ENCODE data around the gene NHP2. TPM values are rescaled to one million over a fixed set of nuclear protein-coding genes. Genes with fewer than 3 reads are reported as not detected.

Gene NHP2
- total RNA-seq, 1 experiment from 2014 or later = 254 TPM

GRCh38 chr5:178189433-178189832 lies 35.7 kb upstream of the NHP2 start:
- Histone ChIP-seq H3K36me3 (replicated peaks; ENCODE audit: control insufficient read depth, insufficient read depth, low read length) (no peaks in the 10 kb centered on the region), H3K4me3 (ENCODE audit: insufficient read depth, low read depth, low read length) (no peak overlapping the region), H3K27me3 (ENCODE audit: control insufficient read depth, insufficient read depth, low read length) (no peaks in the 10 kb centered on the region)
- no peak for DNase-seq

DNA sequence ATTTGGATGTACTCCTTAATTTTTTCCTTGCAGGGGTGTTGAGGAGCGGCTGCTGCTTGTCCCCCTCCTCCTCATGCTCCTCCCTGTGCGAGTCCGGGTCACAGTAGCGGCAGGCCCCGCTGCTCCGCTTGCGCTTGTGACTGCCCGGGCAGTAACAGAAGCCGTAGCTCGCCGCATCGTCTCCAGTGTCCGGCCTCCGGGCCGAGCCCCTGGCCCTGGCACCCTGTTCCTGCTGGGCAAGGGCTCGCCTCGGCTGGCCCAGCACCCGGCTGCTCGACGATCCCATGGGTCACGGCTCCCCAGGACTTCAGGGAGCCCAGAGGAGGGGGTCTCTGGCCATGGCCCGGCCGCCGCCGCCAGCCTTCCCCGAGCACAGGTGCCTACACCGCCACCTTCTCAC lies 33.3 kb upstream of the NHP2 start, which contains the start of gene GMCL2:
Gene GMCL2 (minus strand): TSS at position 358 of the 400 bp plus-strand sequence. CDS start 72 bp downstream, at position 286.
- Histone ChIP-seq H3K36me3 (replicated peaks; ENCODE audit: control insufficient read depth, insufficient read depth, low read length) (no peaks in the 10 kb centered on the region), H3K27me3 (ENCODE audit: control insufficient read depth, insufficient read depth, low read length) (no peaks in the 10 kb centered on the region), H3K4me3 (ENCODE audit: insufficient read depth, low read depth, low read length) (no peak within 1 kb of the TSS)
- peak; percentile 38 for DNase-seq

DNA sequence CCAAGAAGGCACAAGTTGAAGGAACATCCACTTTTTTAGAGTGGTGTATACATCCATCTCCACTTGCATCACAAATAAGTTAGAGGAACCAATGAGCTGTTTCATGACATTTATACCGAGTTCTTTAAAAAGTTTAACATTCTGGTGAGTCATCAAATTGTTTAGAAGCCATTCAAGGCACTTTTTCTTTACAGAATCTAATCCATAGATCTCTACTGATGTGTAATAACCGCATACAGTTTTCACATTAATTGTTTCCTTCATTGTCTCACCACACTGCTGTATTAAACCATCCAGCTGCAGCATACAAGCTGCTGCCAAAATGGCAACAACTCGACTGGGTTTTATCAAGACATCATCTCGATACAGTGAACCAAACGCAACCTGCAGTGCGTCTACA lies 32.7 kb upstream of the NHP2 start:
- Histone ChIP-seq H3K4me3 (ENCODE audit: insufficient read depth, low read depth, low read length) (no peak overlapping the region), H3K36me3 (replicated peaks; ENCODE audit: control insufficient read depth, insufficient read depth, low read length) (no peaks in the 10 kb centered on the region), H3K27me3 (ENCODE audit: control insufficient read depth, insufficient read depth, low read length) (no peaks in the 10 kb centered on the region)
- no peak for DNase-seq

GRCh38 chr5:178182158-178182876 lies 28.6 kb upstream of the NHP2 start:
- H3K27me3 ChIP-seq (ENCODE audit: control insufficient read depth, insufficient read depth, low read length) = no peaks in the 10 kb centered on the region
- DNase-seq = no peak
- no peak overlapping the region for H3K4me3 ChIP-seq (ENCODE audit: insufficient read depth, low read depth, low read length)
- no peaks in the 10 kb centered on the region for H3K36me3 ChIP-seq (replicated peaks; ENCODE audit: control insufficient read depth, insufficient read depth, low read length)

DNA sequence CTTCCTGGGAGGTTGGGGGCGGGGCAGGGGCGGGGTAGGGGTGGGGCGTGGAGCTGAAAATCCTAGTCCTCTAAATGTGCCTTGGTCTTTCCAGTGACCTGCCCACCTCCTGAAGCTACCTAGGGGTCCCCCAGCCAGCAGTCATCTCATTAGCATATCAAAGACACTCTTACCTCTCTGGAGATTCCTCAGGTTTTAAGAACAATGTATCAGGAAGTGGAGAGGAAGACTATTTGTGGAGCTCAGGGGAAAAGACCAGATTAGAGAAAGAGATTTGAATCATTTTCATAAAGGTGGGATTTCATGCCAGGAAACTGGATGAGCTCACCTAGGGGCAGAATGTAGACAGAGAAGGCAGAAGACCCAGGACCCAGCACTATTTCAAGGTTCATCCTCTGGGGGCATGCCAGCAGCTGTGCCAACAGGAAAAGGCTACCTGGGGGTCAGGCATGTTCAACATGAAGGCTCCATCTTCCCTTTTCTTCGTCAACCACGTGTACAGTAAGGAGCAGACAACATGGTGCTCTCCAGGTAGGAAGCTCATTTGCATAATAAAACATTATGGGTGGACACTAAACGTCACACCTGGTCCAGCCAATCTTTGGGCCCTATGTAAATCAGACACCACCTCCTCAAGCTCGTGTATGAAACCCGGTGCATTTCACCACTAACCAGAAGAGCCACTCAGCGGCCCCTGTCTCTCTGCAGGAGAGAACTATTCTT lies 26.6 kb upstream of the NHP2 start:
- Histone ChIP-seq H3K36me3 (replicated peaks; ENCODE audit: control insufficient read depth, insufficient read depth, low read length) (no peaks in the 10 kb centered on the region), H3K27me3 (ENCODE audit: control insufficient read depth, insufficient read depth, low read length) (no peaks in the 10 kb centered on the region), H3K4me3 (ENCODE audit: insufficient read depth, low read depth, low read length) (no peak overlapping the region)
- peak; percentile 89 for DNase-seq

GRCh38 chr5:178177569-178177968 lies 23.9 kb upstream of the NHP2 start:
- Histone ChIP-seq H3K36me3 (replicated peaks; ENCODE audit: control insufficient read depth, insufficient read depth, low read length) (no peaks in the 10 kb centered on the region), H3K27me3 (ENCODE audit: control insufficient read depth, insufficient read depth, low read length) (no peaks in the 10 kb centered on the region), H3K4me3 (ENCODE audit: insufficient read depth, low read depth, low read length) (no peak overlapping the region)
- no peak for DNase-seq

GRCh38 chr5:178176791-178177190 lies 23.1 kb upstream of the NHP2 start:
- Histone ChIP-seq H3K4me3 (ENCODE audit: insufficient read depth, low read depth, low read length) (no peak overlapping the region), H3K27me3 (ENCODE audit: control insufficient read depth, insufficient read depth, low read length) (no peaks in the 10 kb centered on the region), H3K36me3 (replicated peaks; ENCODE audit: control insufficient read depth, insufficient read depth, low read length) (no peaks in the 10 kb centered on the region)
- DNase-seq = no peak

GRCh38 chr5:178174456-178174855 lies 20.8 kb upstream of the NHP2 start:
- no peak for DNase-seq
- H3K27me3 ChIP-seq (ENCODE audit: control insufficient read depth, insufficient read depth, low read length) = no peaks in the 10 kb centered on the region
- no peak overlapping the region for H3K4me3 ChIP-seq (ENCODE audit: insufficient read depth, low read depth, low read length)
- no peaks in the 10 kb centered on the region for H3K36me3 ChIP-seq (replicated peaks; ENCODE audit: control insufficient read depth, insufficient read depth, low read length)

DNA sequence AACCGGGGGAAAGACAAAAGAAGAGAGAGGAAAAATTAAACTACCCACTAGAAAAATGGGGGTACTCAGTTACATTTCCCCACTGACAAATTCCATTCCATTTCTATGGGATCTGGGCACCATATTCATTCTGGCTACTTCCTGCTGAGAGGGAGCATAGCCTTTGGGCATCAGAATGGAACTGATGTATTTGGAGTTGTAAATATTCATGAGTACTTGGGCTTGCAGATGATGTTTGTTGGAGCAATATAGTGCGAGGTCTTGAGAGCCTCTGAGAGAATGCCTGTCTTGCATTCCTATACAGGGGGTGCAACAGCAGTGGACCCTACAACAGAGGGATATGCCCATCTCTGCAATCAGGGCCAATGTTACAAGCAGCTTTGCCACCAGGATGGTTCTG lies 16.8 kb upstream of the NHP2 start:
- no peaks in the 10 kb centered on the region for H3K27me3 ChIP-seq (ENCODE audit: control insufficient read depth, insufficient read depth, low read length)
- no peak overlapping the region for H3K4me3 ChIP-seq (ENCODE audit: insufficient read depth, low read depth, low read length)
- DNase-seq = no peak
- H3K36me3 ChIP-seq (replicated peaks; ENCODE audit: control insufficient read depth, insufficient read depth, low read length) = no peaks in the 10 kb centered on the region

DNA sequence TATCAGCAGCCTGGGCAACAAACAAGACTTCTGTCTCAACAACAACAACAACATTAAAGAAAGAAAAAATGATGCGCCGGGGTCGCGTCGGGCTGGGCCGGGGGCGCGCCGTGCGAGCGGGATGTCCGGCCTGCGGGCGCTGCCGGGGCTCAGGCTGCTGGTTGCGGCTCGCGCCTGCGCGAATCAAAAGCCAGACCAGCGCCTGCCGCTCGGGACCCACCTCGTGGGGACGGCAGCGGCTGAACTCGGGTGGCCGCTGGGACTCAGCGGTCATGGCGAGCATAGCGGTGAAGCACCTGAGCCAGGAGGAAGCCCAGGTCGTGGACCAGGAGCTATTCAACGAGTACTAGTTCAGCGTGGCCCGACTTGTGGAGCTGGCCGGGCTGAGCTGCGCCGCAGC lies 11.9 kb upstream of the NHP2 start:
- Histone ChIP-seq H3K4me3 (ENCODE audit: insufficient read depth, low read depth, low read length) (no peak overlapping the region), H3K27me3 (ENCODE audit: control insufficient read depth, insufficient read depth, low read length) (peaks cover 5% of the 10 kb centered on the region; the same call in 1 of the 2 replicates), H3K36me3 (replicated peaks; ENCODE audit: control insufficient read depth, insufficient read depth, low read length) (no peaks in the 10 kb centered on the region)
- no peak for DNase-seq

DNA sequence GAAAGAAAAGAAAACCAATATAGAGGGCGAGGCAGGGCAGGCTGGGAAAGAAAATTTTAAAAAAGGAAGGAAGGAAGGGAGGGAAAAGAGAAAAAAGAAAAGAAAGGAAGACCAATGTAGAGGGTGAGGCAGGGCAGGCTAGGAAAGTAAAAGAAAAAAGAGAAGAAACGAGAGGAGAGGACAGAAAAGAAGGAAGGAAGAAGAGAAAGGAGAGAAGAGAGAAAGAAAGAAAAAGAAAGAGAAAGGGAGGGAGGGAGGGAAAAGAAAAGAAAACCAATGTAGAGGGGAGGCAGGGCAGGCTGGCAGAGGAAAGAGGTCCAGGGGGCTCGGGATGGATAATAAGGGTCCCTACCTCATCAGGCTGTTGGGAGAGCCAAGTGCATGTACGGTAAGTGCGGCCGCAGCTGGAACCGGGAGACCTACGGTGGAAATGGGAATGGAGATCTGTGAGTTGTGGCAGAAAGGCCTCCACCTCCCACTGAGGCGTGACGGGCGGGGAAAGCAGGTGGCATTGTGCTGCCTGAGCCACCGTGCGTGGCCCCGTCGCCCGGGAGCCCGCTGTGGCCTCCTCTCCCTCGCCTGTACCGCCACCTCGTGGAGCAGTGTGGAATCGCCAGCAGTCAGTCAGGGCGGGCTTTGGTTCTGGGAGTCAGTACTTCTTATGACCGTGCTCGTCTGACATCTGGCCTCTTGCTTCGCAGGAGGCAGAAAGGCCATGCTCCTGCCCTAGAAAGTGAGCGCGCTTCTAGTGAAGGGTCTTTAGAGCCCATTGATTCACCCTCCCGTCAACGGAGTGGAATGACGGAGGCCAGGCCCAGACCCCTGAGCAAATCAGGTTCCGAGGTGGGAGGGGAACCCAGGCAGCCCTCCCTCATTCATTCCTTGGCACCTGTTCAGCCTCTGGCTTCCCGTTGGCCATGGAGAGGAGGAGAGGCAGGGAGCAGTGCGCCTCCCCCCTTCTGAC lies 10.4 kb upstream of the NHP2 start:
- Histone ChIP-seq H3K36me3 (replicated peaks; ENCODE audit: control insufficient read depth, insufficient read depth, low read length) (no peaks in the 10 kb centered on the region), H3K4me3 (ENCODE audit: insufficient read depth, low read depth, low read length) (peak overlapping the region; percentile 30), H3K27me3 (ENCODE audit: control insufficient read depth, insufficient read depth, low read length) (peaks cover 5% of the 10 kb centered on the region; the same call in 1 of the 2 replicates)
- DNase-seq = peak; percentile 96

- H3K4me3 ChIP-seq (ENCODE audit: insufficient read depth, low read depth, low read length) = no peak overlapping the region
- H3K36me3 ChIP-seq (replicated peaks; ENCODE audit: control insufficient read depth, insufficient read depth, low read length) = no peaks in the 10 kb centered on the region
- DNase-seq = no peak
- H3K27me3 ChIP-seq (ENCODE audit: control insufficient read depth, insufficient read depth, low read length) = peaks cover 5% of the 10 kb centered on the region; the same call in 1 of the 2 replicates
These were observed 8.8 kb upstream of the NHP2 start for GRCh38 chr5:178162481-178162880.

- Histone ChIP-seq H3K4me3 (ENCODE audit: insufficient read depth, low read depth, low read length) (no peak overlapping the region), H3K36me3 (replicated peaks; ENCODE audit: control insufficient read depth, insufficient read depth, low read length) (no peaks in the 10 kb centered on the region), H3K27me3 (ENCODE audit: control insufficient read depth, insufficient read depth, low read length) (peaks cover 5% of the 10 kb centered on the region; the same call in 1 of the 2 replicates)
- no peak for DNase-seq
These were observed 6.5 kb upstream of the NHP2 start for GRCh38 chr5:178160176-178160575.

DNA sequence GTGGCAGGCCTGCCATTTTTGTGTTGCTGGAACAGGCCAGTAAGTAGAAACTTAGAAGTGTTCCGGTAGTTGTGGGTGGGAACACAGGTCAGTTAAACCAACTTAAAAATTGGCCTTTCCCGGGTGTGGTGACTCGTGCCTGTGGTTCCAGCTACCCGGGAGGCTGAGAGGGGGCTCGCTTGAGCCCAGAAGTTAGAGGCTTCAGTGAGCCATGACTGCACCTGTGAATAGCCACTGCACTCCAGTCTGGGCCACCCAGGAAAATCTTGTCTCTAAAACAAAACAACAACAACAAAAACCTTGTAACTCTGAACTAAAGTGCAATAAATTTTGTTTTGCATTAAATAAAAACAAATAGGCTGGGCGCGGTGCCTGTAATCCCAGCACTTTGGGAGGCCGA lies 1.4 kb upstream of the NHP2 start:
- no peak for DNase-seq
- Histone ChIP-seq H3K27me3 (ENCODE audit: control insufficient read depth, insufficient read depth, low read length) (no peaks in the 10 kb centered on the region), H3K4me3 (ENCODE audit: insufficient read depth, low read depth, low read length) (no peak overlapping the region), H3K36me3 (replicated peaks; ENCODE audit: control insufficient read depth, insufficient read depth, low read length) (peaks cover 11% of the 10 kb centered on the region)
